AG09319 (cell line): ENCODE data around the gene ADRA2A.

Experiments
- DNase-seq: peaks from one replicate; pipeline ENCODE4 v3.0.0-alpha.2; 2010; ENCODE audit warnings: low read depth; ENCODE audit errors: extremely low read depth
- TF ChIP-seq, protein P1 (sequence below): IDR thresholded peaks from 2 replicates; pipeline ENCODE4 v1.5.1; 2011; ENCODE audit warnings: low read depth, mild to moderate bottlenecking, inconsistent platforms, low read length, moderate library complexity

ADRA2A gene

DNA sequence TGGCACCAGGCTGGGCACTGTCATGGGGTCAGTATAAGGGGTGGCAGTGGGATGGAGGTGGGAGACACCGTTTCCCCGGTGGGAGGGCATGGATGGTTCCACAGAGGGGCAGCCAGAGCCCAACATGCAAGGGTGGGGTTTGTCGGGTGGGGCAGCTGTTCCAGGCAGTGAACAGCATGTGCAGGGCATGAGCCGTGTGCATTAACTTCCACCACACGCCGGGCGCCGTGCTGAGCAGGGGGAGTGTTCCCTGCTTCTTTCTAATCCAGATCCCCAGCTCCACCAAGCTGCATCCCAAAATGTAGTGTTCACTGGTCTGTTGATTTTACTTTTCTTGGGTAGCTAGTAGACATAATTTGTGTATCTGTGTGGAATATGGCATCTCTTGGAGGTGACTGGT lies 29.3 kb downstream of the ADRA2A start:
- TF ChIP-seq, protein P1, sequence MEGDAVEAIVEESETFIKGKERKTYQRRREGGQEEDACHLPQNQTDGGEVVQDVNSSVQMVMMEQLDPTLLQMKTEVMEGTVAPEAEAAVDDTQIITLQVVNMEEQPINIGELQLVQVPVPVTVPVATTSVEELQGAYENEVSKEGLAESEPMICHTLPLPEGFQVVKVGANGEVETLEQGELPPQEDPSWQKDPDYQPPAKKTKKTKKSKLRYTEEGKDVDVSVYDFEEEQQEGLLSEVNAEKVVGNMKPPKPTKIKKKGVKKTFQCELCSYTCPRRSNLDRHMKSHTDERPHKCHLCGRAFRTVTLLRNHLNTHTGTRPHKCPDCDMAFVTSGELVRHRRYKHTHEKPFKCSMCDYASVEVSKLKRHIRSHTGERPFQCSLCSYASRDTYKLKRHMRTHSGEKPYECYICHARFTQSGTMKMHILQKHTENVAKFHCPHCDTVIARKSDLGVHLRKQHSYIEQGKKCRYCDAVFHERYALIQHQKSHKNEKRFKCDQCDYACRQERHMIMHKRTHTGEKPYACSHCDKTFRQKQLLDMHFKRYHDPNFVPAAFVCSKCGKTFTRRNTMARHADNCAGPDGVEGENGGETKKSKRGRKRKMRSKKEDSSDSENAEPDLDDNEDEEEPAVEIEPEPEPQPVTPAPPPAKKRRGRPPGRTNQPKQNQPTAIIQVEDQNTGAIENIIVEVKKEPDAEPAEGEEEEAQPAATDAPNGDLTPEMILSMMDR, result no peak
- DNase-seq, result no peak

DNA sequence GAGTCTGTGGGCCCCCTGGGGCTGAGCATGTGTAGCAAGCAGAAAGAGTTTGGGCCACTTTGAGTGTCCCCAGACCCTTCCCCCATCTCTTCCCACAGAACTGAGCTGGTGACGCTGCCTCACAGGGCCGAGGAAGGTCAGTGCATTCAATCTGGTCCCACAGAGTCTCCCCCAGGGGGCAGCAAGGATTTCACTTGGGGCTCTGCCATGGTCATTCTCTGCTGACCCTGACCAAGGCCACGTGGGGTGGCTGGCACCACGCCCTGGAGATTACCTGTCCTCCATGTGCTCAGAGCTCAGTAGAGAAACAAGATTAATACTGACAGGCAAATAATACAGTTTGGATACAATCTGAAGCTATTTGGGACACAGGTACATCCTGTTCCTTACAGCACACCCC lies 30.2 kb downstream of the ADRA2A start:
- TF ChIP-seq, protein P1, result no peak
- DNase-seq, result no peak

DNA sequence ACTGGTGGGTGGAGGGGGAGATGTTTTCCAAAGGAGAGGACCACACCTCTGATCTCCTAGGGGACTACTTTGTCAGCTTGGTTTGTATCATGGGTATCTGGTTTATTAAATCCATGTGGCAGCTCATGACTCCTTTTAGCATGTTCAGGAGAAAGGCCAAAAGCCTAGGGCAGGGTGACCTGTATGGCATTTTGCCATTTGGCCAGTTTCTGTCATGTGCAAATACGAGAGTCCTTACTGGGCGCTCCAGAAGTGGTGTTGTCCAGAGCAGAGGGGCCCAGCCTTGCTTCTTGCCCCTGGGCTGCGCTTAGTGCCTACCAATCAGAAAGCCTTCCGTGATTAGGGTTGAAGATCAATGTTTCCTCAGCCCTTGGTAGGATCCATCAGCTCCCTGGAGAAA lies 31.0 kb downstream of the ADRA2A start:
- DNase-seq, result no peak

DNA sequence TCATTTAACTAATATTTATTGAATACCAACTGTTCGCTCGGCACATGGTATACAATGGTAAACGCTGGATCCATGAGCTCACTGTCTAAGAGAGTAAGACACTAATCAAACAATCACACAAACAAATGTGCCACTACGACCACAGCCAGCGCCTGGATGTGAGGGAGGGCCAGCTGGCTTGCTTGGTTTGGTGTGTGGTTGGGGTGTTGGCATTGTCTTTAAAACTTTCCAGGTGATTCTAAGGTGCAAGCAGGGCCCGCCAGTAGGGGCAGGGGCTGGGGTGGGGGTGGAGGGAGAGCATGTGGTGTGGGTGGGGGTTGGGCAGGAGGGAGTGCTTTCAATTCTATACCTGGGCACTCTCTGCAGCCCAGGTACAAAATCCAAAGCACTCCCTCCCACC lies 31.6 kb downstream of the ADRA2A start:
- TF ChIP-seq, protein P1, result no peak
- no peak for DNase-seq

More for the DNA sequence above, 31.0 kb downstream of the ADRA2A start:
- TF ChIP-seq, protein P1, result no peak

DNA sequence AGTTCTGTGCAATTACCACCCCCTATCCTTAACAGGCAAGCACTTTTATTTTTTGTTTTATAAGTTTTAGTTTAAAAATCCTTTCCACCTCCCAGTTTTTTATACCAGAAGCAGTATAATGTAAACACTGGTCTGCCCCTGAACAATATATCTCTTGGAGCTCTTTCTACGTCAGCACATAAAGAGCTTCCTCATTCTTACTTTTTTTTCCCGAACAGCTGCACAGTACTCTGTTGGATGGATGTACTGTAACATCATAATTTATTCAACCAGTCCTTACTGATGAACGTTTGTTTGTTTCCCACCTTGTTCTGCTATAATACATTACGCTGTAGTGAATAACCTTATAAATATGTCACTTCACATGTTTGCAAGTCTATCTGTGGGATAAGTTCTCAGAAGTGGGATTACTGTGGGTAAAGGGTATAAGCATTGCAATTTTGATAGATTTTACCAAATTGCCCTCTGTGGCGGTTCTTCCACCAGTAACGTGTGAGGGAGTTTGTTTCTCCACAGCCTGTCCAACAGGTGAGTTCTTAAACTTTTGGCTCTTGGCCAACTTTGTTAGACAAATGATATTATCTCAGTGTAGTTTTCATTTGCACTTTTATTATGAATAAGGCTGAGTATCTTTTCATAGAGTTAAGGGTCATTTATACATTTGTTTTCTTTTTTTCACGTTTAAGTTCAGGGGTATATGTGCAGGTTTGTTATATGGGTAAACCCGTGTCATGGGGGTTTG lies 32.8 kb downstream of the ADRA2A start:
- TF ChIP-seq, protein P1, result no peak
- no peak for DNase-seq

DNA sequence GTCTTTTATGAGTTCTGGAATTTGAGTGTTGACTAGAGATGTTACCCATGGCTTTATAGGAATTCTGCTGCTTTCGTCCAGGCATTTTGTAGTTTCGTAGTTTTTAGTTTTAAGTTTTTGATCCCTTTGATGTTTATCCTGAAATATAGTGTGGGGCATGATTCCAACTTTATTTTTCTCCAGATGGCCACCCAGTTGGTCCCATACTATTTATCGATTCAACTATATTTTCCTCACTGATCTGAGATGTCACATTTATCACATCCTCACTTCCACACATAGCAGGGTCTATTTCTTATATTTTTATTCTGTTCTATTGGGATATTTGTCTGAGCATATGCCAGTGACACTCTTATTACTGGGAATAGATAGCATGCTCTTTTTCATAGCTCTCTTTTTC lies 33.9 kb downstream of the ADRA2A start:
- TF ChIP-seq, protein P1, result no peak
- no peak for DNase-seq

DNA sequence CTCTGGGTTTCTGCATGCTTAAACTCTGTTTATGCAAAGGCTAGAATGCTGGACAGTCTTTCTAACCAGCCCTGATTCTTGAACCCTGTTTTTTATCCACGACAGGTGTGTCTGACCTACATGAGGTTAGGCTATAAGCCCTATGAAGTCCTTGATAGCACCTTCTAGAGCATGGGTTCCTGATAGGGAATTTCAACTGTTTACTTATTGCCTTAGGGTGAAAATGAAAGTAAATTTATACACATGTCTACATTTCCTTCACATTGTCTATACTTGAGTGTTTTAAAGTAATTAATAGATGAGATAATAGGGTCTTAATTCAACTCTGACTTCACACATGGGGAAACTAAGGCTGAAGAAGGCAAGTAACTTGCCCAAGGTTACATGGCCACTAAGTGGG lies 35.5 kb downstream of the ADRA2A start:
- TF ChIP-seq, protein P1, result no peak
- DNase-seq, result no peak
